ENCODE results near the gene MGAT5B.

- no peak for TF ChIP-seq POLR2AphosphoS5 (IDR thresholded peaks at IDR 0.05; ENCODE audit: low read depth, low read length)
- no peak for TF ChIP-seq FOXP2 (optimal IDR thresholded peaks at IDR 0.05; ENCODE audit: borderline replicate concordance, extremely low read depth, extremely low read length, insufficient read depth)
Observed at GRCh38 chr17:76820561-76820960, 47.6 kb upstream of the MGAT5B start.

Measured in PFSK-1 (cell line).